ENCODE results near the gene LZTS3. TPM values are rescaled to one million over a fixed set of nuclear protein-coding genes. Genes with fewer than 3 reads are reported as not detected.
"Not testable (repeated sequence)": the region's sequence is repeated elsewhere in the genome, so short reads cannot be mapped to it uniquely, and the experiment has no call there.

Gene LZTS3
- total RNA-seq, 4 donors from 2014 or later = 9.0 to 13.5 (median 9.7) TPM

- H3K4me1 ChIP-seq = peaks cover 17 to 32% (median 29%) of the 10 kb centered on the region in 4 donors
- in situ Hi-C loops (cut with MboI; ENCODE audit: low pct_ligation_motif_present in 1 of 4, low pct_unique_long_range_greater_than_20kb in 1 of 4, low sequenced_read_pairs in 3 of 4) (no loop called here), intact Hi-C loops (cut with DNase I; ENCODE audit: low total_unique reads) (no loop called here)
- TF ChIP-seq POLR2AphosphoS5 (IDR thresholded peaks at IDR 0.05) = no peak
- no peak for TF ChIP-seq EP300 (IDR thresholded peaks at IDR 0.05; ENCODE audit: low read depth)
- TF ChIP-seq CTCF (IDR thresholded peaks at IDR 0.05) = no peak
- no peak for TF ChIP-seq POLR2A (IDR thresholded peaks at IDR 0.05)
- H3K27ac ChIP-seq = peak overlapping the region in 3 of 4 donors; percentile 85 to 93 (median 93)
- DNase-seq = no peak
- no peaks in the 10 kb centered on the region for H3K27me3 ChIP-seq
- H3K4me3 ChIP-seq = peak overlapping the region in 3 of 4 donors; percentile 80 to 96 (median 94)
- no peaks in the 10 kb centered on the region for H3K9me3 ChIP-seq
- 83 to 88% methylated on average over 6 of the region's 6 CpGs for WGBS, 2 donors (ENCODE audit: low coverage in 1 of 2)
- no peaks in the 10 kb centered on the region for H3K36me3 ChIP-seq
Observed at GRCh38 chr20:3160418-3160817, 12.9 kb downstream of the LZTS3 start.

- TF ChIP-seq POLR2AphosphoS5 (IDR thresholded peaks at IDR 0.05) = no peak
- no peak for TF ChIP-seq EP300 (IDR thresholded peaks at IDR 0.05; ENCODE audit: low read depth)
- no peak for TF ChIP-seq CTCF (IDR thresholded peaks at IDR 0.05)
- no peak for TF ChIP-seq POLR2A (IDR thresholded peaks at IDR 0.05)
- in situ Hi-C loops (cut with MboI; ENCODE audit: low pct_ligation_motif_present in 1 of 4, low pct_unique_long_range_greater_than_20kb in 1 of 4, low sequenced_read_pairs in 3 of 4) = no loop called here
- Histone ChIP-seq H3K4me3 (peak overlapping the region; percentile 66 to 96 (median 87)), H3K36me3 (no peaks in the 10 kb centered on the region), H3K27me3 (no peaks in the 10 kb centered on the region), H3K9me3 (no peaks in the 10 kb centered on the region), H3K4me1 (peaks cover 17 to 33% (median 29%) of the 10 kb centered on the region in 4 donors), H3K27ac (peak overlapping the region; percentile 85 to 93 (median 91))
- 0% methylated on average over 8 to 10 of the region's 10 CpGs for WGBS, 2 donors (ENCODE audit: low coverage in 1 of 2)
- intact Hi-C loops (cut with DNase I; ENCODE audit: low total_unique reads) = no loop called here
- no peak for DNase-seq
Observed at GRCh38 chr20:3158968-3159431, 14.3 kb downstream of the LZTS3 start.

GRCh38 chr20:3157817-3158216, 15.5 kb downstream of the LZTS3 start:
- intact Hi-C loops (cut with DNase I; ENCODE audit: low total_unique reads) = no loop called here
- DNase-seq = no peak
- Histone ChIP-seq H3K27ac (peak overlapping the region in 1 of 4 donors; percentile 17), H3K4me3 (peak overlapping the region in 1 of 4 donors; percentile 96), H3K4me1 (peaks cover 17 to 45% (median 29%) of the 10 kb centered on the region in 4 donors), H3K36me3 (peaks cover 0 to 7% (median 0%) of the 10 kb centered on the region in 4 donors), H3K9me3 (no peaks in the 10 kb centered on the region), H3K27me3 (no peaks in the 10 kb centered on the region)
- in situ Hi-C loops (cut with MboI; ENCODE audit: low pct_ligation_motif_present in 1 of 4, low pct_unique_long_range_greater_than_20kb in 1 of 4, low sequenced_read_pairs in 3 of 4) = no loop called here
- 66 to 86% methylated on average over 7 to 11 of the region's 11 CpGs for whole genome bisulfite sequencing, 2 donors (ENCODE audit: low coverage in 1 of 2)
- TF ChIP-seq POLR2AphosphoS5 (IDR thresholded peaks at IDR 0.05) (no peak), EP300 (IDR thresholded peaks at IDR 0.05; ENCODE audit: low read depth) (no peak), POLR2A (IDR thresholded peaks at IDR 0.05) (no peak), CTCF (IDR thresholded peaks at IDR 0.05) (no peak)

GRCh38 chr20:3156811-3157619, 16.3 kb downstream of the LZTS3 start:
- H3K4me3 ChIP-seq = peak overlapping the region in 1 of 4 donors; percentile 96
- 61 to 76% methylated on average over 6 to 8 of the region's 8 CpGs for WGBS, 2 donors (ENCODE audit: low coverage in 1 of 2)

GRCh38 chr20:3152057-3152644, 21.2 kb downstream of the LZTS3 start:
- Histone ChIP-seq H3K36me3 (peaks cover 0 to 25% (median 3%) of the 10 kb centered on the region in 4 donors), H3K4me1 (peaks cover 5 to 39% (median 10%) of the 10 kb centered on the region in 4 donors)
- in situ Hi-C loops (cut with MboI; ENCODE audit: low pct_ligation_motif_present in 1 of 4, low pct_unique_long_range_greater_than_20kb in 1 of 4, low sequenced_read_pairs in 3 of 4); H3K4me3 ChIP-seq; intact Hi-C loops (cut with DNase I; ENCODE audit: low total_unique reads); H3K9me3 ChIP-seq; H3K27ac ChIP-seq; DNase-seq; H3K27me3 ChIP-seq: not testable (repeated sequence)
- 80 to 84% methylated on average over 1 to 10 of the region's 10 CpGs for WGBS, 2 donors (ENCODE audit: low coverage in 1 of 2)

More at GRCh38 chr20:3156811-3157619, 16.3 kb downstream of the LZTS3 start:
- Histone ChIP-seq H3K27me3 (no peaks in the 10 kb centered on the region), H3K36me3 (peaks cover 0 to 7% (median 0%) of the 10 kb centered on the region in 4 donors), H3K9me3 (no peaks in the 10 kb centered on the region), H3K4me1 (peaks cover 21 to 51% (median 31%) of the 10 kb centered on the region in 4 donors), H3K27ac (peak overlapping the region in 1 of 4 donors; percentile 17)
- in situ Hi-C loops (cut with MboI; ENCODE audit: low pct_ligation_motif_present in 1 of 4, low pct_unique_long_range_greater_than_20kb in 1 of 4, low sequenced_read_pairs in 3 of 4) (no loop called here), intact Hi-C loops (cut with DNase I; ENCODE audit: low total_unique reads) (no loop called here)
- DNase-seq = no peak
- no peak for TF ChIP-seq POLR2A (IDR thresholded peaks at IDR 0.05)
- no peak for TF ChIP-seq CTCF (IDR thresholded peaks at IDR 0.05)
- no peak for TF ChIP-seq POLR2AphosphoS5 (IDR thresholded peaks at IDR 0.05)
